IMR-90 (cell line): ENCODE data around the gene APOA4. TPM values are rescaled to one million over a fixed set of nuclear protein-coding genes. Genes with fewer than 3 reads are reported as not detected.

ENCODE experiments used
- ATAC-seq: fragments of 200-7000 bp; cut with Tn5 transposase; 2 replicates; pipeline ENCODE4 v1.9.1; 2020; ENCODE audit warnings: low read depth, mild to moderate bottlenecking, moderate library complexity
- BruUV-seq: library from RNA; stranded (reverse); fragments of 400-500 nt; replicated peaks from 2 replicates; lab custom pipeline; 2021; lab: Mats Ljungman, UMichigan
- CTCF ChIA-PET: fragments of 300-600 bp; formaldehyde crosslinking; extraction: SDS; loops from one replicate; lab custom pipeline; 2021; ENCODE audit warnings: antibody characterized with exemption; lab: Yijun Ruan, JAX
- POLR2A ChIA-PET: fragments of 300-600 bp; sonication (Branson Sonifier 250); formaldehyde crosslinking; loops from one replicate; lab custom pipeline; 2022; ENCODE audit warnings: antibody characterized with exemption; ENCODE audit not compliant: unreplicated experiment; lab: Charles Lee
- DNase-seq: peaks from one replicate; pipeline ENCODE4 v3.0.0; 2013
- H2AFZ ChIP-seq: replicated peaks from 2 replicates; pipeline ENCODE3; 2013; ENCODE audit warnings: low read length, mild to moderate bottlenecking; ENCODE audit not compliant: poor library complexity
- H2AK5ac ChIP-seq: 2 replicates; pipeline ENCODE4 v1.6.1; 2013; ENCODE audit warnings: low read depth, low read length, inconsistent platforms
- H2AK9ac ChIP-seq: replicated peaks from 2 replicates; pipeline ENCODE3; 2013; ENCODE audit warnings: mild to moderate bottlenecking, low read depth, low read length, moderate library complexity; ENCODE audit not compliant: poor library complexity
- H2BK120ac ChIP-seq: 2 replicates; pipeline ENCODE4 v1.6.1; 2013; ENCODE audit warnings: low read depth, low read length, inconsistent platforms
- H2BK15ac ChIP-seq: 3 replicates; pipeline ENCODE4 v1.6.1; 2013; ENCODE audit warnings: low read depth, low read length, inconsistent platforms
- H2BK20ac ChIP-seq: 2 replicates; pipeline ENCODE4 v1.6.1; 2013; ENCODE audit warnings: low read depth, mild to moderate bottlenecking, inconsistent platforms, low read length, moderate library complexity
- H2BK5ac ChIP-seq: 2 replicates; pipeline ENCODE4 v1.6.1; 2013; ENCODE audit warnings: mild to moderate bottlenecking, low read depth, low read length, inconsistent platforms; ENCODE audit not compliant: poor library complexity, severe bottlenecking
- H3K14ac ChIP-seq: replicated peaks from 2 replicates; pipeline ENCODE4 v1.6.1; 2013; ENCODE audit warnings: low read depth, low read length, inconsistent platforms
- H3K18ac ChIP-seq: 2 replicates; pipeline ENCODE4 v1.6.1; 2013; ENCODE audit warnings: low read depth, low read length, control low read depth
- H3K23ac ChIP-seq: 2 replicates; pipeline ENCODE4 v1.6.1; 2013; ENCODE audit warnings: low read depth, low read length, inconsistent platforms
- H3K27ac ChIP-seq: 2 replicates; pipeline ENCODE4 v1.5.1; 2013; ENCODE audit warnings: mild to moderate bottlenecking, control low read depth, low read length; ENCODE audit not compliant: insufficient read depth
- H3K27me3 ChIP-seq: 2 replicates; pipeline ENCODE4 v1.6.1; 2013; ENCODE audit warnings: low read length; ENCODE audit not compliant: control insufficient read depth, insufficient read depth
- H3K36me3 ChIP-seq: 2 replicates; pipeline ENCODE4 v1.6.1; 2013; ENCODE audit warnings: low read length, mixed read lengths; ENCODE audit not compliant: control insufficient read depth, insufficient read depth
- H3K4ac ChIP-seq: 2 replicates; pipeline ENCODE4 v1.6.1; 2013; ENCODE audit warnings: low read depth, low read length, inconsistent platforms
- H3K4me1 ChIP-seq: 2 replicates; pipeline ENCODE4 v1.6.1; 2013; ENCODE audit warnings: low read length, mixed read lengths; ENCODE audit not compliant: control insufficient read depth, insufficient read depth
- H3K4me2 ChIP-seq: 2 replicates; pipeline ENCODE4 v1.6.1; 2013; ENCODE audit warnings: low read depth, mild to moderate bottlenecking, control low read depth, low read length, moderate library complexity
- H3K4me3 ChIP-seq: 2 replicates; pipeline ENCODE4 v1.5.1; 2013; ENCODE audit warnings: low read depth, mild to moderate bottlenecking, control low read depth, low read length, moderate library complexity; ENCODE audit not compliant: insufficient read depth
- H3K56ac ChIP-seq: 2 replicates; pipeline ENCODE4 v1.6.1; 2013; ENCODE audit warnings: low read length, inconsistent platforms; ENCODE audit not compliant: insufficient read depth; ENCODE audit errors: extremely low read depth
- H3K79me1 ChIP-seq, 2 experiments: 2 replicates each; pipeline ENCODE4 v1.6.1; 2013; ENCODE audit warnings: low read length in 2 of 2, inconsistent platforms in 1 of 2, low read depth in 1 of 2
- H3K9ac ChIP-seq: 2 replicates; pipeline ENCODE4 v1.6.1; 2013; ENCODE audit warnings: low read depth, low read length, control low read depth
- H3K9me1 ChIP-seq: 2 replicates; pipeline ENCODE4 v1.6.1; 2013; ENCODE audit warnings: low read length, inconsistent platforms; ENCODE audit not compliant: insufficient read depth
- H3K9me3 ChIP-seq: 2 replicates; pipeline ENCODE4 v1.6.1; 2013; ENCODE audit warnings: low read length; ENCODE audit not compliant: control insufficient read depth, insufficient read depth
- H4K20me1 ChIP-seq: 2 replicates; pipeline ENCODE4 v1.6.1; 2013; ENCODE audit warnings: low read length, inconsistent platforms; ENCODE audit not compliant: insufficient read depth
- H4K5ac ChIP-seq: 2 replicates; pipeline ENCODE4 v1.6.1; 2013; ENCODE audit warnings: mild to moderate bottlenecking, low read depth, low read length, control low read depth
- H4K8ac ChIP-seq, 2 experiments: 2 replicates each; pipeline ENCODE4 v1.6.1; 2013; ENCODE audit warnings: low read depth in 2 of 2, low read length in 2 of 2, control low read depth in 1 of 2, inconsistent platforms in 1 of 2
- H4K91ac ChIP-seq: 2 replicates; pipeline ENCODE4 v1.6.1; 2013; ENCODE audit warnings: low read depth, low read length, inconsistent platforms; ENCODE audit not compliant: insufficient read depth
- BHLHE40 ChIP-seq: fragments of 150-350 bp; IDR thresholded peaks from 2 replicates; pipeline ENCODE4 v1.6.1; 2016; ENCODE audit warnings: mild to moderate bottlenecking, low read depth, low read length
- CEBPB ChIP-seq: IDR thresholded peaks from 2 replicates; pipeline ENCODE4 v1.6.1; 2012; ENCODE audit warnings: low read depth, low read length, improper control_type of control experiment
- CHD1 ChIP-seq: IDR thresholded peaks from 2 replicates; pipeline ENCODE4 v1.6.1; 2012; ENCODE audit warnings: low read depth, low read length, improper control_type of control experiment
- CTCF ChIP-seq: conservative IDR thresholded peaks from 2 replicates; pipeline ENCODE4 v1.5.1; 2012; ENCODE audit warnings: mild to moderate bottlenecking, low read depth, low read length, improper control_type of control experiment
- FOS ChIP-seq: fragments of 150-350 bp; IDR thresholded peaks from 2 replicates; pipeline ENCODE4 v1.6.1; 2016; ENCODE audit warnings: low read depth, low read length
- MAFK ChIP-seq: IDR thresholded peaks from 2 replicates; pipeline ENCODE4 v1.6.1; 2012; ENCODE audit warnings: low read depth, low read length, improper control_type of control experiment
- MAZ ChIP-seq: IDR thresholded peaks from 2 replicates; pipeline ENCODE4 v1.6.1; 2012; ENCODE audit warnings: low read depth, mild to moderate bottlenecking, low read length, improper control_type of control experiment, moderate library complexity, borderline replicate concordance
- MXI1 ChIP-seq: IDR thresholded peaks from 2 replicates; pipeline ENCODE4 v1.6.1; 2012; ENCODE audit warnings: low read depth, mild to moderate bottlenecking, low read length, moderate library complexity, borderline replicate concordance
- NFE2L2 ChIP-seq: fragments of 150-350 bp; IDR thresholded peaks from 2 replicates; pipeline ENCODE4 v1.6.1; 2016; ENCODE audit warnings: low read depth, mild to moderate bottlenecking, low read length
- POLR2A ChIP-seq: IDR thresholded peaks from 2 replicates; pipeline ENCODE4 v1.6.1; 2012; ENCODE audit warnings: mild to moderate bottlenecking, low read depth, low read length
- RAD21 ChIP-seq: IDR thresholded peaks from 2 replicates; pipeline ENCODE4 v1.6.1; 2012; ENCODE audit warnings: low read length, improper control_type of control experiment
- RCOR1 ChIP-seq: IDR thresholded peaks from 2 replicates; pipeline ENCODE4 v1.6.1; 2012; ENCODE audit warnings: mild to moderate bottlenecking, low read length, improper control_type of control experiment; ENCODE audit not compliant: insufficient replicate concordance
- RFX5 ChIP-seq: IDR thresholded peaks from 2 replicates; pipeline ENCODE4 v1.8.0; 2012; ENCODE audit warnings: low read depth, mild to moderate bottlenecking, low read length, moderate library complexity
- SMC3 ChIP-seq: fragments of 150-350 bp; IDR thresholded peaks from 2 replicates; pipeline ENCODE4 v1.6.1; 2016; ENCODE audit warnings: low read depth, mild to moderate bottlenecking, antibody characterized with exemption, low read length, moderate library complexity
- WGBS, 2 experiments: methylation state at CpG; one replicate each; pipeline versions ENCODE4 v1.1.5 to v1.1.7; 2013; ENCODE audit warnings: missing lambda C conversion rate in 2 of 2; ENCODE audit not compliant: insufficient read length in 1 of 2; ENCODE audit errors: extremely low coverage in 2 of 2; 5-methylcytosine and 5-hydroxymethylcytosine counted together
- dilution Hi-C: fragments of 300-500 bp; cut with HindIII; formaldehyde crosslinking; loops from one replicate; pipeline ENCODE4 v1.14.3; 2018; ENCODE audit warnings: low sequenced_read_pairs; ENCODE audit not compliant: unreplicated experiment
- in situ Hi-C: fragments of 300-500 bp; cut with MboI; formaldehyde crosslinking; loops from 3 replicates; pipeline ENCODE4 v1.14.3; 2019; ENCODE audit warnings: low sequenced_read_pairs, inconsistent platforms, mixed read lengths
- intact Hi-C: fragments of 100-400 bp; cut with micrococcal nuclease; formaldehyde crosslinking; loops from 2 replicates; pipeline ENCODE4 v1.10.0; 2022
- polyA plus RNA-seq, 3 experiments: library from polyadenylated mRNA; depleted of rRNA; stranded (reverse); fragments of >200 nt; gene quantifications; 2 replicates each; pipeline ENCODE4 v1.2.3, GENCODE V29; 2012; ENCODE audit warnings: low replicate concordance in 1 of 3
- total RNA-seq: library from RNA; depleted of rRNA; stranded (reverse); fragments of >200 nt; gene quantifications from 2 replicates; pipeline ENCODE4 v1.2.3, GENCODE V29; 2012
- TF ChIP-seq, protein P1 (sequence below): fragments of 150-350 bp; IDR thresholded peaks from 2 replicates; pipeline ENCODE4 v1.6.1; 2016; ENCODE audit warnings: low read depth, mild to moderate bottlenecking, low read length, moderate library complexity, borderline replicate concordance
- TF ChIP-seq, protein P2 (sequence below): fragments of 150-350 bp; IDR thresholded peaks from 2 replicates; pipeline ENCODE4 v1.6.1; 2017; ENCODE audit warnings: mild to moderate bottlenecking, antibody characterized with exemption, low read length, low read depth

APOA4 gene
- total and polyA plus RNA-seq, 2 of the 4 experiments (the other 2 are of a cell fraction) = not detected

DNA sequence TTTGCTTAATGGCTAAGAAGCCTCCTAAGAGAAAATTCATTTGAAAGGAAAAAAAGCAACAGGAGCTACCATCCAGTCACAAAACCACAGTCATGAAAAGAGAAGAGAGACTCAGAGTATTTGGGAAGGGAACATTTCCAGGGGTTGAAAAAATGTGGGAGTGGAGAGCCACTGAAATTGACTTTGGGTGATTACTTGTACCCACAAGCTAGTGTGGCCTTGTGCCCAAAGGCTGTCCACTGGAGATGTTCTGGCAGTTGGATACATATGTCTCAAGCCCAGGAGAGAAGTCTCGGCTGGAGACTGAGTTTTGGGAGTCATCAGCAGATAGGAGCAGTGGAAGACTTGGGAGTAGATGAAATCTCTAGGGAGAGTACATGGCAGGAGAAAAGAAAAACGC is 28.3 kb downstream of the APOA4 start:
- Histone ChIP-seq H2BK20ac (no peak overlapping the region), H3K9ac (no peak overlapping the region), H3K4ac (no peak overlapping the region), H3K18ac (no peak overlapping the region), H4K20me1 (no peaks in the 10 kb centered on the region), H3K9me1 (peaks cover 3% of the 10 kb centered on the region), H3K27ac (no peak overlapping the region), H3K4me3 (no peak overlapping the region), H2BK120ac (no peak overlapping the region), H2BK5ac (no peak overlapping the region), H2AK9ac (no peak overlapping the region), H4K8ac (no peak overlapping the region), H3K4me2 (no peak overlapping the region), H3K4me1 (peaks cover 2% of the 10 kb centered on the region), H3K14ac (no peak overlapping the region), H2AFZ (no peak overlapping the region), H4K91ac (no peak overlapping the region), H3K56ac (no peak overlapping the region), H3K9me3 (no peaks in the 10 kb centered on the region), H2AK5ac (no peak overlapping the region), H3K79me1 (no peaks in the 10 kb centered on the region), H3K27me3 (peaks cover 5% of the 10 kb centered on the region), H2BK15ac (no peak overlapping the region), H4K5ac (no peak overlapping the region), H3K23ac (no peak overlapping the region), H3K36me3 (no peaks in the 10 kb centered on the region)
- TF ChIP-seq, protein P1, sequence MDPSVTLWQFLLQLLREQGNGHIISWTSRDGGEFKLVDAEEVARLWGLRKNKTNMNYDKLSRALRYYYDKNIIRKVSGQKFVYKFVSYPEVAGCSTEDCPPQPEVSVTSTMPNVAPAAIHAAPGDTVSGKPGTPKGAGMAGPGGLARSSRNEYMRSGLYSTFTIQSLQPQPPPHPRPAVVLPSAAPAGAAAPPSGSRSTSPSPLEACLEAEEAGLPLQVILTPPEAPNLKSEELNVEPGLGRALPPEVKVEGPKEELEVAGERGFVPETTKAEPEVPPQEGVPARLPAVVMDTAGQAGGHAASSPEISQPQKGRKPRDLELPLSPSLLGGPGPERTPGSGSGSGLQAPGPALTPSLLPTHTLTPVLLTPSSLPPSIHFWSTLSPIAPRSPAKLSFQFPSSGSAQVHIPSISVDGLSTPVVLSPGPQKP = no peak
- TF ChIP-seq SMC3 (no peak), RAD21 (no peak), POLR2A (no peak), FOS (no peak), MAZ (no peak), RFX5 (no peak), BHLHE40 (no peak), NFE2L2 (no peak), MAFK (no peak), MXI1 (no peak), RCOR1 (no peak), CEBPB (no peak), CHD1 (no peak), CTCF (no peak)
- TF ChIP-seq, protein P2, sequence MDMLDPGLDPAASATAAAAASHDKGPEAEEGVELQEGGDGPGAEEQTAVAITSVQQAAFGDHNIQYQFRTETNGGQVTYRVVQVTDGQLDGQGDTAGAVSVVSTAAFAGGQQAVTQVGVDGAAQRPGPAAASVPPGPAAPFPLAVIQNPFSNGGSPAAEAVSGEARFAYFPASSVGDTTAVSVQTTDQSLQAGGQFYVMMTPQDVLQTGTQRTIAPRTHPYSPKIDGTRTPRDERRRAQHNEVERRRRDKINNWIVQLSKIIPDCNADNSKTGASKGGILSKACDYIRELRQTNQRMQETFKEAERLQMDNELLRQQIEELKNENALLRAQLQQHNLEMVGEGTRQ = no peak
- in situ Hi-C loops (loop anchor here (5.0 kb wide), 1 partner anchor 307 kb away; no protein-coding TSS in a partner anchor), dilution Hi-C loops (no loop called here), intact Hi-C loops (loop anchor here (5.0 kb wide), 1 partner anchor 77 kb away; no protein-coding TSS in a partner anchor)
- CTCF ChIA-PET = no interaction called here
- POLR2A ChIA-PET = no interaction called here
- BruUV-seq = no TSS peak
- DNase-seq (no peak), ATAC-seq (no peak)
- WGBS, 2 experiments = 86% methylated on average over 1 of the region's 2 CpGs; no CpG with 5 or more reads in 1 of the 2 experiments
